GM12875 (cell line): ENCODE measurements around the gene MTFMT.

ENCODE experiments used
- H3K4me3 ChIP-seq: one replicate; pipeline ENCODE4 v1.5.1; 2011; ENCODE audit warnings: low read depth, low read length, control low read depth
- TF ChIP-seq, protein P1 (sequence below): IDR thresholded peaks from 2 replicates; pipeline ENCODE4 v1.5.1; 2011; ENCODE audit warnings: low read depth, mild to moderate bottlenecking, control low read depth, inconsistent platforms, low read length, moderate library complexity, borderline replicate concordance; ENCODE audit not compliant: insufficient read depth

Gene MTFMT

DNA sequence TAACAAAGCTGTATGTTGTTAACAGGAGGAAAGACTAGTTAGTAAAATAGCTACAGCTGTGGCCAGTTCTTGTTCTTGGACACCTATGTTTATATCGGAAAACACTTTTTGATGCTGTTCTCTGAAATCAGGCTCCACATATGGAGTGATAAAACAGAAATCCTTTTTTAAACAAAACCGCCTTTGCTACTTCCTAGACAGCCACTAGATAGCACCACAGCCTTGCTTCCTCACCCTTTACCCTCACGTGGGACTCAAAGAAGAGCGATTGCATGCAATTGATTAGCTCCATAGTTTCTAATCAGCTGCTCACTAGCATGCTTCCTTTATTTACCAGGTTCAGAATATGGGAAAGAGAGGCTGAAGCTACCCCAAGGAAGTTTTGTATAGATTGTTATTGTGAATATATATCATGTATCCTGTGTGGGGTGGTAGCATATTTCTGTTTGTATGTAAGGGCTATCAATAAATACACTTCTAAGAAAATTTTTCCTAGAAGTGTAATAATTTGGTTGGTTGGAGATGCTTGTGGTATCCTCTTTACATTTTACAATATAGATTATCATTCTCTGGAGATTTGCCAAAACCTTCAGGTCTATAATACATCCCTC lies 4.3 kb upstream of the MTFMT start:
- TF ChIP-seq, protein P1, sequence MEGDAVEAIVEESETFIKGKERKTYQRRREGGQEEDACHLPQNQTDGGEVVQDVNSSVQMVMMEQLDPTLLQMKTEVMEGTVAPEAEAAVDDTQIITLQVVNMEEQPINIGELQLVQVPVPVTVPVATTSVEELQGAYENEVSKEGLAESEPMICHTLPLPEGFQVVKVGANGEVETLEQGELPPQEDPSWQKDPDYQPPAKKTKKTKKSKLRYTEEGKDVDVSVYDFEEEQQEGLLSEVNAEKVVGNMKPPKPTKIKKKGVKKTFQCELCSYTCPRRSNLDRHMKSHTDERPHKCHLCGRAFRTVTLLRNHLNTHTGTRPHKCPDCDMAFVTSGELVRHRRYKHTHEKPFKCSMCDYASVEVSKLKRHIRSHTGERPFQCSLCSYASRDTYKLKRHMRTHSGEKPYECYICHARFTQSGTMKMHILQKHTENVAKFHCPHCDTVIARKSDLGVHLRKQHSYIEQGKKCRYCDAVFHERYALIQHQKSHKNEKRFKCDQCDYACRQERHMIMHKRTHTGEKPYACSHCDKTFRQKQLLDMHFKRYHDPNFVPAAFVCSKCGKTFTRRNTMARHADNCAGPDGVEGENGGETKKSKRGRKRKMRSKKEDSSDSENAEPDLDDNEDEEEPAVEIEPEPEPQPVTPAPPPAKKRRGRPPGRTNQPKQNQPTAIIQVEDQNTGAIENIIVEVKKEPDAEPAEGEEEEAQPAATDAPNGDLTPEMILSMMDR: peak; percentile 62
- no peak overlapping the region for H3K4me3 ChIP-seq

DNA sequence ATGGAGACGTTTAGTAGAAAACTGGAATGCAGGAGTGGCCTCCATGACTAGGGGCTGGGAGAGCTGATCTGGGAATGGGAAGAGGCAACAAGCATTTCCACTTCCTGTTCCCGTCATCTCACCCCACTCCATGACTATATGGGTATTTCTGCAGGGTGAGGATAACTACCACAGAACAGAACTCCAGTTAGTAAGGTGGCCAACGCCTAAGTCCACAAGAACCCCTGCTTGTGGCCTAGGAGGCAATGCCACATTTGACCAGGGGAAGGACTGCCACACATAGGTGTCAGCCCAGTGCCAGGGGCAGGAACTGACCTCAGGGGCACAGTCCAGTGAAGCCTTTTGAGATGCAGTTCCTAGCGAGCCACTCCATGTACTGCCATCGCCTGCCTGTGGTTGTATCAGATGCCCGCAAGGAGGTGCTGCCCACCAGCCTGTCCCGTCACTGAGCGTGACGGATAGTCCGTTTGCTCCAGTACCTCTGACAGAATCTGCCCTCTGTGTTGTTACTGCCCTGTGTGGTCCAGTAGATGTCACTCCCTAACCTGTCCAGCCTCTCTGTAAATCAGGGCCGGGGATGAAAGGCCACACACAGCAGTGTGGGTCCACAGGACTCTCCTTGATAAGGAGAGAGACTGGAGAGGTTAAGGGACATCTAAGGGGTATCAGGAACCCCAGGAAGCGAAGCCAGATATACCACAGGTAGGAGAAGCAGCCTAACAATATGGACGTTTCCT lies 3.5 kb upstream of the MTFMT start:
- TF ChIP-seq, protein P1: peak; percentile 74
- no peak overlapping the region for H3K4me3 ChIP-seq

DNA sequence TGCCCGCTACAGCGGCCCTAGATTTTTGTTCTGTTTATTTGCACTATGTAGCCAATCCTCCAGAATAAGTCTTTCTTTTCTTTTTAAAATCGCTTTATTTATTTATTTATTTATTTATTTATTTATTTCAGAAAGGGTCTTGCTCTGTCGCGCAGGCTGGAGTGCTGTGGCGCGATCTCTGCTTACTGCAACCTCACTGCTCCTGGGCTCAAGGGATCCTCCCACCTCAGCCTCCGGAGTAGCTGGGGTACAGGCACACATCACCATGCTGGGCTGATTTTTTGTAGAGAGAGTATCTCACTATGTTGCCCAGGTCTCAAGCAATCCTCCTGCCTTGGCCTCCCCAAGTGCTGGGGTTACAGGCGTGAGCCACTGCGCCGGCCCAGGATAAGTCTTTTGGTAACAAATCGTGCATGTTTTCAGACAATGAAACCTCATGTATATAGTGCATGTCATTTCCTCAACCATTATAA lies 333 bp upstream of the MTFMT start:
- TF ChIP-seq, protein P1: no peak
- no peak overlapping the region for H3K4me3 ChIP-seq

DNA sequence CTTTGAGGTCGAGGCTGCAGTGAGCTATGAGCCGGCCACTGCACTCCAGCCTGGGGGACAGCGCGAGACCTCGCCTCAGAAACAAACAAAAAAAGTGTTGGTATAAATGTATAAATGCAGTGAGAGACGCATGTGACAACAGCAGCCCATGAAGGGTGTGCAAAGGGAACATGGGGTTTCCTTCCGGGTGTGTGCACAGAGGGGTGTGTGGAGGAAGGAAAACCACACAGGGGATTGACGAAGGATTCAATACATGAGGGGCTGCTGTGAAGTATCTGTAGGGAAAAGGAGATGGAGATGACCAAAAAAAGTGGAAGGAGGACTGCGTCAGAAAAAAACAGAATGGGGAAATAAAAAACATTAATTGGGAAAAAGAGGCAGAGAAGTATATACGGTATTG lies 1.1 kb downstream of the MTFMT start:
- H3K4me3 ChIP-seq: peak overlapping the region; percentile 94
- TF ChIP-seq, protein P1: no peak

DNA sequence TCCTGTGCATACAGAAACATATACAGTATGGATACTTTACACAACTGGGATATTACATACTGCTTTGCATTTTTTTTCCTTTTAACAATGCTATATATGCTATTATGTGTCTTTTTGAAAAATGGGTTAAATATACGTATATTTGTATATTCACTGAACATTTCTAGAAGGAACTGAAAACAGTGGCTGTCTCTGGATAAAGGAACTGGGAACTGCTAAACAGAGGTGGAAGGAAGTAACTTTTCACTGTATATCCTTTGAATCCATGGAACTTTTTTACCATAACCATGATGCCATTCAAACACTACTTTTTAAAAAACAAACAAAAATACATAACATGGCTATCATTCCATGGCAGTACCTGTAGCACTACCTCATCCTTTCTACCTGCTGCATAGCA lies 1.8 kb downstream of the MTFMT start:
- TF ChIP-seq, protein P1: no peak
- H3K4me3 ChIP-seq: no peak overlapping the region

DNA sequence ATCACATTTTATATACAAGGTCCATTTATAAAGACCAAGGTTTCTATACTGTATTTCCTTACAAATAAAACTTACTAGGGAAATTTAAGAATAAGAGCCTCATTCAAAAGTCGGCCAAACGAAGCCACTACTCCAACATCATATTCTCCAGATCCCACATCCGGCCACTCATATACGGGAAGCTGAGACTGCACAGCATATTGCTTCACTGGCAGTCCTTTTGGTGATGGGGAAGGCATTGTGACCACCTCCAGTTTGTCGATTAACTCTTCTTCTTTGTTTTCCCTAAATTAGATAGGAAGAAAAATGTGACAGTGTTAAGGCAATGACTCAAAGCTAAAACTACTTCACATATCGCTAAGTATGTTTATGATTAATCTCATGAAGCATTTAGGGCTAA lies 2.7 kb downstream of the MTFMT start:
- TF ChIP-seq, protein P1: no peak
- no peak overlapping the region for H3K4me3 ChIP-seq

DNA sequence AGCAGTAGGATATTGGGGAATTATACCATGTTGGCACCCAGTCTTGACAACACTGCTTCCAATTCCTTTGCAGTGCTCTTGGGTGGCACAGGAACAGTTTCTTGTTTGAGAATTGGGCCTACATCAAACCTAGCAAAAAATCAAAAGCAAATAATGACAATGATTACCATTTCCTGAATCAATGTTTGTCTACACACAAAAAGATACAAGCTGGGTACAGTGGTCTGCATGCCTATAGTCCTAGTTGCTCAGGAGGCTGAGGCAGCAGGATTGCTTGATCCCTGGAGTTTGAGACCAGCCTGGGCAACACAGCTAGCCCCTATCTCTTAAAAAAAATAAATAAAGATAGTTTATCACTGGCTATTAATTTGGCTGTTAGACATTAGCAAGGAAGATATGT lies 8.0 kb downstream of the MTFMT start:
- H3K4me3 ChIP-seq: no peak overlapping the region
- TF ChIP-seq, protein P1: no peak
